ENCODE measurements around the gene PLP1. TPM values are rescaled to one million over a fixed set of nuclear protein-coding genes. Genes with fewer than 3 reads are reported as not detected.
"Not testable (repeated sequence)": the region's sequence is repeated elsewhere in the genome, so short reads cannot be mapped to it uniquely, and the experiment has no call there.

Gene PLP1
- total RNA-seq, 1 experiment from 2014 or later = 88.3 TPM

DNA sequence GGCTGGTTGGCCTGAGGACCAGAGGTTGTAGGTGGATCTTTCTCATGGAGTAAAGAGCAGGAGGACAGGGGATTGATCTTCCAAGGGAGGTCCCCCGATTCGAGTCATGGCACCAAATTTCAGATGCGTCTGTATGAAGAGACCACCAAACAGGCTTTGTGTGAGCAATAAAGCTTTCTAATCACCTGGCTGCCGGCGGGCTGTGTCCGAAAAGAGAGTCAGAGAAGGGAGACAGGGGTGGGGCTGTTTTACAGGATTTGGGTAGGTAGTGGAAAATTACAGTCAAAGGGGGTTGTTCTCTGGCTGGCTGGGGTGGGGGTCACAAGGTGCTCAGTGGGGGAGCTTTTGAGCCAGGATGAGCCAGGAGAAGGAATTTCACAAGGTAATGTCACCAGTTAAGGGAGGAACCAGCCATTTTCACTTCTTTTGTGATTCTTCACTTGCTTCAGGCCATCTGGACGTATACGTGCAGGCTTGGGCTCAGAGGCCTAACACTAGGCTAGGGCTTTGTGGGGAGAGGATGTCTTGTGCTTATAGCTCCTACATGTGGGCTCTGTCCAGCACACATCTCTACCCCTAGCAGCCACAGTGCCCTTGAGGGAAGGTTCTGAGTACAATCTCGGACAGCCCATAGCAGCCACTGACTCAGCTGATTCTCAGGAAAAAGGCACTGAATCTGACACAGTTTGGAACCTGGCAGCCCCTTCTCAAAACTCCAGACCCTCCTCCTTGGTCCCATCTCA is 9.7 kb upstream of the PLP1 start:
- not testable (repeated sequence) for H4K20me1 ChIP-seq (ENCODE audit: control insufficient read depth, insufficient read depth, insufficient read length); H2BK12ac ChIP-seq (ENCODE audit: insufficient read length, low read depth, low read length); H3K79me2 ChIP-seq (ENCODE audit: insufficient read depth, low read length); H2AFZ ChIP-seq (ENCODE audit: low read length); H3K27me3 ChIP-seq (ENCODE audit: insufficient read depth, low read length); H3K4ac ChIP-seq (ENCODE audit: low read depth, low read length); H3K27me3 Mint-ChIP-seq (ENCODE audit: low read depth); H2BK15ac ChIP-seq (ENCODE audit: low read depth, low read length); H3K23ac ChIP-seq (ENCODE audit: insufficient read length, low read depth, low read length); H3K79me1 ChIP-seq (ENCODE audit: insufficient read depth, low read depth, low read length, poor library complexity, severe bottlenecking); H3K9me3 ChIP-seq (ENCODE audit: control insufficient read depth, low read depth, low read length); H4K8ac ChIP-seq (replicated peaks; ENCODE audit: insufficient read length, low read depth, low read length); H2BK120ac ChIP-seq (ENCODE audit: low read depth, low read length, poor library complexity, severe bottlenecking); H2AK5ac ChIP-seq (ENCODE audit: insufficient read length, low read length); H4K5ac ChIP-seq (ENCODE audit: insufficient read length, low read depth, low read length); H2BK20ac ChIP-seq (ENCODE audit: low read depth, low read length, poor library complexity, severe bottlenecking); H3K4me1 ChIP-seq (ENCODE audit: insufficient read depth, low read length); H3K23me2 ChIP-seq (ENCODE audit: insufficient read length, low read depth, low read length, poor library complexity, severe bottlenecking); H4K91ac ChIP-seq (ENCODE audit: insufficient read length, low read depth, low read length); H3T11ph ChIP-seq (ENCODE audit: low read length); H3K56ac ChIP-seq (ENCODE audit: insufficient read length, low read depth, low read length)
- H3K14ac ChIP-seq (ENCODE audit: insufficient read depth, low read length) = peak overlapping the region; percentile 70; the same call in 1 of the 2 replicates
- H3K9ac ChIP-seq (ENCODE audit: extremely low read depth, insufficient read length, low read length) = peak overlapping the region; percentile 54
- H3K36me3 Mint-ChIP-seq (ENCODE audit: insufficient read depth in 1 of 3, low read depth in 3 of 3) = peaks cover 14 to 44% (median 30%) of the 10 kb centered on the region in 3 experiments
- H3K18ac ChIP-seq (ENCODE audit: insufficient read length, low read depth, low read length) = peak overlapping the region; percentile 62
- DNase-seq = peak; percentile 81
- H3K27ac ChIP-seq (ENCODE audit: insufficient read length, low read depth, low read length) = peak overlapping the region; percentile 70
- no CpG with 5 or more reads among the region's 9 CpGs for WGBS (ENCODE audit: extremely low coverage, insufficient read length, low lambda C conversion rate)
- peaks cover 55 to 76% of the 10 kb centered on the region in 2 experiments for H3K4me1 Mint-ChIP-seq
- H3K4me2 ChIP-seq (ENCODE audit: insufficient read depth, insufficient read length, low read length) = peak overlapping the region; percentile 85
- H3K4me3 Mint-ChIP-seq = peak overlapping the region; percentile 72 to 73
- H3K27ac Mint-ChIP-seq = peak overlapping the region; percentile 92 to 97 (median 94)
- H3K9me3 Mint-ChIP-seq = peaks cover 0 to 55% of the 10 kb centered on the region in 2 experiments; a peak in 2 of 5 replicates
- H2BK5ac ChIP-seq (ENCODE audit: insufficient read length, low read length) = peak overlapping the region; percentile 78

All from H9 (cell line).